EL (cell line): ENCODE measurements around the gene TMEM135.
"Not testable (repeated sequence)": the region's sequence is repeated elsewhere in the genome, so short reads cannot be mapped to it uniquely, and the experiment has no call there.

Source experiments
- DNase-seq: peaks from one replicate; pipeline ENCODE4 v3.0.0-alpha.2; 2016

The TMEM135 gene

DNA sequence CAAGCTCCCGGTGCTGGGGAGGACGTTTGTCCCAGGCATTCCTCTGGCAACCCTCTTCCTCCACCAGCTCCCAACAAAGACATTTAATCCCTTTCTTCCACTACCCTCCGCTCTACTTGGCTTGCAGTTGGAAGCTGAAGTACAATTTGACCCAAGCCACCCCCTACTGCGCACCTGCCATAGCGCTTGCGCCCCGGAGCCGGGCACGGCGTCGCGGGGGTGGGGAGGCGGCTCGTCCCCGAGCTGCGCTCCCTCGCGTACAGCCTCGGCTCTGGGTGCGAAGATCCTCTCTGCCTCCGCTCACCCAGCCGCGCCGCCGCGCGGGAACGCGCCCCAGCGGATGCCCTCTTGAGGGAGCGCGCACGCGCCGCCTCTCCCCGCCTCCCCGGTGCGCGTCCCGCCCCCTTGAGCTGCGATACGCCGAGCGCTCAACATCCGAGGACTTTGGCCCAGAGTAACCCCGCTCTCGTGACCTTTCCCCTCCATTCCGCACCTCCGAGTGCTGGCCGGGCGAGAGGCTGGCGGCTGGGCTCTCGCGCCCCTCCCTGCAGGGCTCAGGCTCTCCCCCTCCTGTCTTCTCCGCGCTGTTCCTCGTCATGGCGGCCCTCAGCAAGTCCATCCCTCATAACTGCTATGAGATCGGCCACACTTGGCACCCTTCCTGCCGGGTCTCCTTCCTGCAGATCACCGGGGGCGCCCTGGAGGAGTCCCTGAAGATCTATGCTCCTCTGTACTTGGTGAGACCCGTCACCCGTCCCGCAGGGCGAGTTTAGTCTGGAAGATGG, at the start of gene TMEM135:
Gene TMEM135 (plus strand): TSS at position 485 of the 785 bp plus-strand sequence. CDS start 112 bp downstream, at position 597.
- DNase-seq: peak; percentile 94

DNA sequence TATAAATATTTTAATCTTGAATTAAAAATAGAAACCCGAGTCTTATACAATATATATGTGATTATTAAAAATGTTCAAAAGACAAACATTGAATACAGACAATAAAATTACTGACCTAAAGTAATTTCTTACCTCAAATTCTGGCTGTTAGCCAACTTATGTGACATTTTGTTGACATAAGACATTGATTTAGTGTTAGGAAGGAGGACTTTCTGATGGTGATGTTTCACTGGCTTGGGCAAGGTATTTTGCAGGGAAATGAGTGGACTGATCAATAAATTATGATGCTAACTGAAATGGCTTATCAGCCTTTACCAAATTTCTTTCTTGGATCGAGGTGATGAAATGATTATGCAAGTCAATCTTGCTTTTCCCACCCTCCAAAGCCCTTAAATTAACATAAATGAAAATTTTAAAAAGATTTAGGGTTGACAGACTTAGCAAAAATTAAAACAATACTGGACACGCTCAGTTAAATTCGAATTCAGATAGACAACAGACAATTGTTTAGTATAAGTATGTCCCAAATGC, 49.3 kb upstream of the TMEM135 start:
- DNase-seq: no peak

DNA sequence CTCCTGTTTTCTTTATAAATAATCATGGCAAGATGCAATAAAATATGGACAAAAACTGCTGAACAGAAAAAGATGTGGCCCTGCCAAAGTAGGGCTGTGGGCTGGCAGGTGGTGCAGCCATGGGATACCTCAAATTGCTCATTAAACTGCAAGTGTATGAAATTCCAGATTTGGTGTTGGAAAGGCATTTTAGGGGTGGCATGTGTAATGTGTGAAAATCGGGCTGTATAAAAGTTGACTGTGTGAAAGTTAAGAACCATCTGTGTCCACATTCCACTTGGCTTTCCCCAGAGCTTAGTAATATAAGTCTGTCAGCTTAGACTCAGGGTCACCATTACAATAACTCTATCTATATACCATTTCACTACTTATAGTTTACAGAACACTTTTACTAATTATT, 47.7 kb upstream of the TMEM135 start:
- peak; percentile 22 for DNase-seq

DNA sequence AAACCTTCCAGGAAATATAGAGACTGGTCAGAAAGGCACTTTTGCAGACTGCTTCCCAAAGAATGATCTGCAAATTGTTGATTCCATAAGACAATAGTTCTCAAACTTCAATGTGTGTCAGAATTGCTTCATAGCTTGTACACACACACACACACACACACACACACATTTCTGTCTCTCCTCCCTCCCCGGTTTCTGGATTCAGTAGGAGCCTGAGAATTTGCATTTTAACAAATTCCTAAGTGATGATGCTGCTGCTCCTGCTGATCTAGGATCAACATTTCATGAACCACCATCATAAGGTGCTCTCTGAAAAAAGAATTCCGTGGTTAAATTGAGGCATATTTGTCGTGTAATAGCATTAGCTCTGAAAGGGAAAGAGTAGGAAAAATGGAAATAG, 47.2 kb upstream of the TMEM135 start:
- peak; percentile 71 for DNase-seq

DNA sequence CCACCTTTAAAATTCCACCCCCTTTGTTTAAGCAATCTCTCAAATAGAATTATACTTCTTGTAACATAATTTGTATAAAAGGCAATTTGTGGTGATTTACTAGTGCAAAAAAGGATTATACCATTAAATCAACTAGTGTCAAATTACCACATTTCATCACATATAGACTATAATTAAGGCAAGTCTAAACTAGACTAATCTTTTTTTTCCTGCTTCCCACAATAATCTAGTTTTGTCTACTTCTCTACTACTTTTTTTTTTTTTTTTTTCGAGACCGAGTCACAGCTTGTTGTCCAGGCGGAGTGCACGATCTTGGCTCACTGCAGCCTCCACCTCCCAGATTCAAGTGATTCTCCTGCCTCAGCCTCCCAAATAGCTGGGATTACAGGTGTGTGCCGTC, 46.4 kb upstream of the TMEM135 start:
- DNase-seq: no peak

- not testable (repeated sequence) for DNase-seq
Measured at GRCh38 chr11:86992340-86992739, 45.4 kb upstream of the TMEM135 start.

DNA sequence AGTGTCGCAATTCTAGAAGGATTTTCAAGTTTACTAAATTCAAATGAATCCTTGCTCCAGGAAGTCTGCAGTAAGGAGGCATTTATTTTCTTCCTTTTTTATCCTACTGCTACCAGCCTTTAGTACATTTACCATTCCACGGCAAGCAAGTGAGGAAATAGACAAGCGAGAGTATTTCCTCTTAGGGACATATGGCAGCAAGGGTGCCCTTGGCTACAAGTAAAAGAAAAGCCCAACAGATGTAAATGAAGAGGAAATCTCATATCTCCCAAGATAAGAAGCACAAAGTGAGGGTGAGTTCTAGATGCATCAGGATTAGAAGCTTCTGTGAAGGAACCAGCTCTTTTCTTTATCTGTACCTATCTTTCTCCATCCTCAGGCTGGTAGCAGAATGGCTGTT, 44.7 kb upstream of the TMEM135 start:
- no peak for DNase-seq

- no peak for DNase-seq
Measured at GRCh38 chr11:86996953-86997570, 40.7 kb upstream of the TMEM135 start.

- DNase-seq: no peak
Measured at GRCh38 chr11:86999388-86999787, 38.3 kb upstream of the TMEM135 start.

DNA sequence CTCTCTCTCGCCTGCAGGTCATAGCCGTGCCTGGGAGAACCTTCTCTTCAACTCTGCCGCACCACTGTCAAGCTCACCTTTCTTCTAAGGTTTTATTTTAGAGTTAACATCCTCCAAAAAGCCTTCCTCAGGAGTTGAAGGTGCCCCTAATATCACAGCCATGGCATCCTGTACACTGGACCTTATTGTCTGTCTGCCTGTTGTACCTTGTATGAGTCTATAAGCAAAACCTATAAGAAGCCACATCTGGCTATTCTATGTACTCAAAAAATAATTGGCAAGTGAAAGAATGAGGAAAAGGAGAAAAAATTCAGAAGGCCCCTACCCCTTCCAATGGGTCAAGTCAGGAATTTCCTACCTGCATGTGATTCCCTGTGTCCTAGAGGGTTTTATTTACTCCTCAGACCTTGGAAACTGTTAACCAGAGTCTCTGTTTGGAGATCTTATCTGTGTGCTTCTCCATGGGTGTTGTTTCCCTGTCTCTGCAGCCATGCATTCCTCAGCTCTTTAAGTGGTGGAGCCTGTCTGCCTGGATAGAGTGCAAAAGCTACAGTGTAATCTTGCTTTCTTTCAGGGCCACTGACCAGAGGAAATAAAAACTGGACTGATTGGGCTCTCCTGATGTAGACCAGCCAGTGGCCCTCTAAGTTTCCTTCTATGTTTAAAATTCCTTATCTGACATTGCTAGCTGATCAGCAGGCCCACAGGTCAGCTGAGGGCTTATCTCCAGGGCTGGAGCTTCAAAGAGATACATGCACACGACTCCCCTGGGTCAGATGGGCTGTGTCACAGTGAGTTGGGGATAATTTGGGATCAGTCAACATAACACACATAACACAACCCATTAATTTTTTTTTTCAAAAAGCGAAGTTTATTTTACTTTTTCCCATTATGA, 37.6 kb upstream of the TMEM135 start:
- peak; percentile 13 for DNase-seq

DNA sequence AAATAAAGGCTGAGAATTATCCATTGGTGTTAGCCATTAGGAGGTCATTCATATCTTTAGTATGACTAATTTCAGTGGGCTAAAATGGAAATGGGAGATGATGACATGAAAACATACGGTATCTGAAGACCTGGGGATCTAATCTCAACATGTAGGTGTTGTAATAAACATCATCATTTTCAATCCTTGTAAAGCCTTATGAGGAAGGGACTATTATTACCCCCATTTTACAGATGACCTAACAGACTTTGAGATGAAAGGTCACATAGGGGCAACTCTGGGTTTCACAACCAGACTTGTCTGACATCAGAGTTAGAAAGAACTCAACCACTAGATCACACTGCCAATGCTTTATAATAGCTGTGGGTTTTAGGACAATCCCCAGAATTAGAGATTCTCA, 34.8 kb upstream of the TMEM135 start:
- DNase-seq: no peak

DNA sequence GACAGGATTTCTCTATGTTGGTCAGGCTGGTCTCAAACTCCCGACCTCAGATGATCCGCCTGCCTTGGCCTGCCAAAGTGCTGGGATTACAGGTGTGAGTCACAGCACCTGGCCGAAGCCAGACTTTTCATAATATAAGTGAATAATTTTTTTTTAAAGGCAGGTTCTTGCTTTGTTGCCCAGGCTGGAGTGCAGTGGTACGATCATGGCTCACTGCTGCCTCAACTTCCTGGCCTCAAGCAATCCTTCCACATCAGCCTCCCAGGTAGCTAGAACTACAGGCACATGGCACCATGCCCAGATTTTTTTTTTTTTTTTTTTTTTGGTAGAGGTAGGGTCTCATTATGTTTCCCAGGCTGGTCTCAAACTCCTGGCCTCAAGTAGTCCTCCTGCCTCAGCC, 33.5 kb upstream of the TMEM135 start:
- DNase-seq: not testable (repeated sequence)

- no peak for DNase-seq
Measured at GRCh38 chr11:87005569-87005921, 32.2 kb upstream of the TMEM135 start.

GRCh38 chr11:87006035-87006434, 31.7 kb upstream of the TMEM135 start:
- DNase-seq: no peak

DNA sequence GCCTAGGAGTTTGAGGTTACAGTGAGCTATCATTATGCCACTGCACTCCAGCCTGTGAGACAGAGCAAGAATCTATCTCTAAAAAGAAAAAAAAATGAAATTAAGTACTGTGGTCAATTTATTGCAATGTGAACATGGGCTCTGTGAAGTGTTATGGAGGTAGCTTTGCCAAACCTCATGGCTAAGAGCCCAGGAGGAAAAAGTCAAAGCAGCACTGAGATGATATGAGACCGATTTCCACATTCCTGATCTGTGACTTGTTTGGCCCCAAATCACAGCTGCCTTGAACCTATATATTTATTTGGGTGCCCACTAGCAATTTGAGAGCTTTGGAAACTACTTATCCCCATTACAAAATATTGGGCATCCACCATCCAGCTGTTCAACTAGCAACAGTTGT, 29.8 kb upstream of the TMEM135 start:
- DNase-seq: peak; percentile 22

DNA sequence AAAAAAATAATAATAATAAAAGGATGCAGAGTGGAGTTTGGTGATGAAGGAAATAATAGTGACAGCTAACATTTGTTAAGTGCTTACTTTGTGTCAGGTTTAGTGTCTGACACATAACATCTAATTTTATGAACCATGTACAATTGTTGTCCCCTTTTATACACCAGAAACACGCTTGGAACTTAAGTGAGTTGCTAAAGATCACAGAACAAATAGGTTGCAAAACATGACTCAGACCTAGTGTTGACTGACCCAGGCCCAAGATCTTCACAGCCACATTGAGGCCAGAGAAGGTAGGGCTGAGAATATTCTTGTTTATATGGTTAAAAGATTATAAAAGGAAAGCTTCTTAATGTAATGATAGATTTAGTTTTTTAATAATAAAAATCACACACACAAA, 25.6 kb upstream of the TMEM135 start:
- no peak for DNase-seq

- DNase-seq: no peak
Measured at GRCh38 chr11:87012673-87013072, 25.1 kb upstream of the TMEM135 start.

DNA sequence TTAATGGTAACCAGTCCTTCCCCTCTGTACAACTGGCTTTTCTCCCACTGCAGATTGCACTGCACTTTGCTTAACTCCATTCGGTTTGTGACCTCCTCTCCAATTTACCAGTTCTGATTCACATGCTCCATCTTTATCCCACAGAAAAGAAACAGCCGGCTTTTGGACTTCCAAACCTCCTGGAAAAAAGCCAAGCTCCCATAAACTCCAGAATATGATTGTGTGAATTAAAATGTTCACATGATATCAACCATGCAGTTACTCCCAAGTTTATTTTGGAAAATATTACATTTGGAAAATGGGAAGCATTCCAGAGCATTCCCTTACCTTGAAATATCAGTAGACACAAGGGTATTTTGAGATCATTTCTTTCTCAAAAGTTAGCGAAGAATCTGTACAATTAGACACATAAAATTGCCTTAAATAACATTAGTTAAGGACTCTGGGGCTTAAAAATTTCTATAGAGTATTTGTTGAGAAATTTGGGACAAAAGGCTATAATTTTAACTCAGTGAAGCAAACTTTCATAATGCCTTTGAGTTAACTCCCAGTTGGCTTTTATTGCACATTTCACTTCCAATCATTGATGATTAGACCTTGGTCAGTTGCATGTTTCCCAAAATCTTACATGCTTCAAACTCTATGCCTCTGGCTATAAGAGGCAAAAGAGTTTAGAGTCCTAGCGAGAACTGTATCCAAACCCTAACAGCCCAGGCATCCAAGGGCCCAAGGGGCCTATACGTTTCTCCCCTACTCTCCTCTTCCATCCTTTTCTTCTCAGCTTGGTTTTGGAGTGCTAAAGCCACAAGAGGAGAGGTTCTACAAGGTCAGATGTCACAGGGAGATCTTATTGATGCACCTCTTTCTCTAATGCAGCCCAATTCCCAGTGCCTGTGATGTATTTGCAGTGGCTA, 23.6 kb upstream of the TMEM135 start:
- DNase-seq: no peak

GRCh38 chr11:87015645-87016044, 22.1 kb upstream of the TMEM135 start:
- no peak for DNase-seq

DNA sequence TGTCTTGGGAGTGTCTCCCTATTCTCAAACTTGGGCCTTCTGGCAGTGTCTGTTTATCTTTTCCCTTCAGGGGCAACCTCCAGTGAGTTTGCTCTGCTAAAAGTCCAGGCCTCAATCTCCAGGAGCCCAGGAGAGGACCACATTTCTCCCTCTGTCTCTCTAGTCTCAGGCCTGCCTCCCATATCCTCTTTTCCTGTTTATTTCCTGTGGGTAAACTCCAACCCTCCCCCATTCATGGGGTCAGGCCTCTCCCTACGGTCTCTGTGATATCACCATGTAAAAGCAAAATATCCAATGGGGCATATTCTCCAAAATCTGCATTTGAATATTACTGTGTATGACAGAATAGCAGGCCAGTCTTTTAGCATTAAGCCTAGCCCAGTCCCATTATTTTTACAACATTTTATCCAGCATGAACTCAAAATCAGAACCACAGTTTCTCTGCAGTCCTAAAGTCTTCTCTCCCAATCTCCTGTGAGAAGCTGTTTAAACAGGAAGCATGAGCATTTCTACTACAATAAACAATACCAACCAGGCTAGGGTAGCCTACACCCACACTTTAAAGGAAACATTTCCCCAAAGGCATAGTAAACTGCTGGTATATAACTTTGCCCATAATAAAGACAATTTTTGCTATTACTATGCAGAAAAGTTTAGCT, 18.0 kb upstream of the TMEM135 start:
- DNase-seq: no peak

DNA sequence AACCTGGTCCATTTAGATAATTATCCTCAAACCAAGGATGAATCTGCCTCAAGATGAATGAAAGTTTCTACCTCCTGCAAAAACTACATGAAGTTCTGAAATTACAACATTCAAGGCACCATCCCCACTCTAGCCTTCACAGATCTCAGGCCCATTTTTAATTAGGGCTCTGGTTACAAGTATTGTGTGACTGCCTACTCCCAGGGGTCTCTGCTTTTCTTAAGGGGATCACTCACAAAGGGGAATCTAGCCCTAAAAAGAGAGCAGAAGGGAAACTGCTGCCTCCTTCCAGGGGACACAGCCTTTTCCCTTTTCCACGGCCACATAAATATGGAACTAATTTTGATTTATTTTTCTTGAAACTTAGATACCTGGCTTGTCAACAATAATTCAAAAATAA, 17.4 kb upstream of the TMEM135 start:
- no peak for DNase-seq
